Trophoblast cell (in vitro differentiated cells and primary cell): ENCODE results near the gene MTHFD1L.

Experiments used
- DNase-seq, 2 donors: peaks; one replicate each; pipeline ENCODE4 v3.0.0-alpha.2; 2016
- H2AFZ ChIP-seq: 2 replicates; pipeline ENCODE4 v1.6.1; 2013; ENCODE audit warnings: low read length, moderate library complexity, mild to moderate bottlenecking; ENCODE audit not compliant: insufficient read depth, poor library complexity
- H2AK5ac ChIP-seq: 2 replicates; pipeline ENCODE4 v1.6.1; 2013; ENCODE audit warnings: mild to moderate bottlenecking, low read length
- H2BK120ac ChIP-seq: 2 replicates; pipeline ENCODE4 v1.6.1; 2013; ENCODE audit warnings: low read length, mild to moderate bottlenecking, moderate library complexity; ENCODE audit not compliant: insufficient read depth, poor library complexity
- H2BK12ac ChIP-seq: 2 replicates; pipeline ENCODE4 v1.6.1; 2013; ENCODE audit warnings: mild to moderate bottlenecking, low read length, moderate library complexity
- H2BK5ac ChIP-seq: 2 replicates; pipeline ENCODE4 v1.6.1; 2013; ENCODE audit warnings: low read length, low read depth, moderate library complexity, mild to moderate bottlenecking; ENCODE audit not compliant: poor library complexity
- H3K14ac ChIP-seq: 2 replicates; pipeline ENCODE4 v1.6.1; 2013; ENCODE audit warnings: mild to moderate bottlenecking, low read length
- H3K18ac ChIP-seq: 2 replicates; pipeline ENCODE4 v1.6.1; 2013; ENCODE audit warnings: mild to moderate bottlenecking, low read length
- H3K23ac ChIP-seq: 2 replicates; pipeline ENCODE4 v1.6.1; 2013; ENCODE audit warnings: low read length
- H3K27ac ChIP-seq: 2 replicates; pipeline ENCODE4 v1.5.1; 2013; ENCODE audit warnings: low read depth, mild to moderate bottlenecking, inconsistent platforms, low read length, moderate library complexity
- H3K27me3 ChIP-seq: 2 replicates; pipeline ENCODE4 v1.6.1; 2013; ENCODE audit warnings: inconsistent platforms, mild to moderate bottlenecking, low read length, moderate library complexity; ENCODE audit not compliant: insufficient read depth
- H3K36me3 ChIP-seq, 2 experiments: 1 replicate in 1 of 2; 2 replicates in 1 of 2; pipeline ENCODE4 v1.6.1; 2013; ENCODE audit warnings: low read length in 2 of 2, mild to moderate bottlenecking in 2 of 2, moderate library complexity in 1 of 2; ENCODE audit not compliant: insufficient read depth in 2 of 2, control insufficient read depth in 1 of 2
- H3K4ac ChIP-seq: 2 replicates; pipeline ENCODE4 v1.6.1; 2013; ENCODE audit warnings: low read depth, mild to moderate bottlenecking, low read length, moderate library complexity
- H3K4me1 ChIP-seq, 2 experiments: 1 replicate in 1 of 2; 2 replicates in 1 of 2; pipeline ENCODE4 v1.6.1; 2013; ENCODE audit warnings: low read length in 2 of 2, mild to moderate bottlenecking in 2 of 2, moderate library complexity in 1 of 2; ENCODE audit not compliant: insufficient read depth in 2 of 2, control insufficient read depth in 1 of 2
- H3K4me2 ChIP-seq: 2 replicates; pipeline ENCODE4 v1.6.1; 2013; ENCODE audit warnings: inconsistent platforms, mild to moderate bottlenecking, low read length, moderate library complexity
- H3K4me3 ChIP-seq: 2 replicates; pipeline ENCODE4 v1.5.1; 2013; ENCODE audit warnings: mild to moderate bottlenecking, low read depth, low read length, inconsistent platforms
- H3K79me1 ChIP-seq: one replicate; pipeline ENCODE4 v1.6.1; 2013; ENCODE audit warnings: low read length
- H3K79me2 ChIP-seq: 2 replicates; pipeline ENCODE4 v1.6.1; 2013; ENCODE audit warnings: low read length, mild to moderate bottlenecking; ENCODE audit not compliant: control insufficient read depth, insufficient read depth, poor library complexity
- H3K9ac ChIP-seq: 2 replicates; pipeline ENCODE4 v1.6.1; 2013; ENCODE audit warnings: mild to moderate bottlenecking, low read length
- H3K9me3 ChIP-seq: 2 replicates; pipeline ENCODE4 v1.6.1; 2013; ENCODE audit warnings: low read depth, mild to moderate bottlenecking, control low read depth, inconsistent platforms, low read length; ENCODE audit not compliant: insufficient read depth
- H4K12ac ChIP-seq: 2 replicates; pipeline ENCODE4 v1.6.1; 2013; ENCODE audit warnings: low read depth, mild to moderate bottlenecking, low read length, moderate library complexity
- H4K8ac ChIP-seq: 2 replicates; pipeline ENCODE4 v1.6.1; 2013; ENCODE audit warnings: low read depth, mild to moderate bottlenecking, low read length, moderate library complexity
- H4K91ac ChIP-seq: one replicate; pipeline ENCODE4 v1.6.1; 2013; ENCODE audit warnings: low read depth, mild to moderate bottlenecking, low read length, moderate library complexity
- WGBS: extraction: QIAGEN DNeasy Blood & Tissue Kit; methylation state at CpG from one replicate; pipeline ENCODE4 v1.1.7; 2013; ENCODE audit warnings: missing lambda C conversion rate; ENCODE audit not compliant: insufficient read length, insufficient coverage; ENCODE audit errors: extremely low coverage; 5-methylcytosine and 5-hydroxymethylcytosine counted together

MTHFD1L gene

DNA sequence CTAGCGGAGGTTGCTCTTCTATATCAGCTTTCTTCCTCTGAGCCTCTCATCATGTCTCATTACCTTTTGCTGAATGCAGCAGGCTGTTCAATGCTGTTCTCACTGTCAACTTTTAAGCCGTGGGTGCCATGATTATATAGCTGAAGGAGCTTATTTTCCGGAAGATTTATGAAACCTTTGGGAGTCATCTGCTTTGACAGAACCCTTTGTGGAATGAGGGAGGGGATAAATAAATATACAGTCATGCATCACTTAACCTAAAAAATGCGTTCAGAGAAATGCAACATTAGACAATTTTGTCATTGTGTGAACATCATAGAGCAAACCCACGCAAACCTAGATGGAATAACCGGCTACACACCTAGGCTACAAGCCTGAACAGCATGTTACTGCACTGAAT is 272.0 kb downstream of the MTHFD1L start:
- Histone ChIP-seq H3K27me3 (no peaks in the 10 kb centered on the region), H2AK5ac (no peak overlapping the region), H2BK12ac (no peak overlapping the region), H3K23ac (no peak overlapping the region), H4K91ac (no peak overlapping the region), H3K27ac (no peak overlapping the region), H4K12ac (no peak overlapping the region), H3K4me3 (no peak overlapping the region), H3K4me1 (no peaks in the 10 kb centered on the region), H3K18ac (no peak overlapping the region), H3K14ac (no peak overlapping the region), H3K4ac (no peak overlapping the region), H3K4me2 (no peak overlapping the region), H3K79me2 (no peaks in the 10 kb centered on the region), H3K9ac (no peak overlapping the region), H2AFZ (no peak overlapping the region), H3K36me3 (no peaks in the 10 kb centered on the region), H2BK5ac (no peak overlapping the region), H2BK120ac (no peak overlapping the region), H3K9me3 (no peaks in the 10 kb centered on the region), H4K8ac (no peak overlapping the region), H3K79me1 (no peaks in the 10 kb centered on the region)
- no peak for DNase-seq
- no CpG with 5 or more reads among the region's 6 CpGs for WGBS

DNA sequence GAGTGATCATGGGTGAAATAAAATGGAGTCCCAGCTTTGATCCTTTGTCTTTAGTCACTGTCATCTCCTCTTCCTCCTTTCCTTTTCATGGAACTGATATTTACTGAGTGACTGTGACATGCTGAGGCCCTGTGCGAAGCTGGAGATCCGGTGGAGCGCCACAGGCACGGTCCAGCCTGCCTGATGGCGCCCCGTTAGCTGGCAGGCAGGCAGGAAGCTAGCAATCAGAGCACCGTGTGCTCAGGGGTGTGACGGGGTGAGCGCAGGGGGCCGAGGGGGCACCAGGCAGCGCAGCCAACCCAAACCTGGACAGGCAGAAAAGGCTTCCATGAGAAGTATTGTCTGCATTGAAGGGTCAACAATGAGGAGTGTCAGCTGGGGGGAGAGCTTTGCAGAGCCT is 274.0 kb downstream of the MTHFD1L start:
- WGBS = no CpG with 5 or more reads among the region's 11 CpGs
- Histone ChIP-seq H3K27me3 (no peaks in the 10 kb centered on the region), H3K14ac (no peak overlapping the region), H4K12ac (no peak overlapping the region), H2AFZ (no peak overlapping the region), H3K36me3 (no peaks in the 10 kb centered on the region), H2AK5ac (no peak overlapping the region), H2BK12ac (no peak overlapping the region), H3K79me1 (no peaks in the 10 kb centered on the region), H3K9ac (no peak overlapping the region), H3K9me3 (no peaks in the 10 kb centered on the region), H3K27ac (no peak overlapping the region), H4K91ac (no peak overlapping the region), H4K8ac (no peak overlapping the region), H2BK5ac (no peak overlapping the region), H3K4ac (no peak overlapping the region), H3K4me2 (no peak overlapping the region), H2BK120ac (no peak overlapping the region), H3K4me3 (no peak overlapping the region), H3K79me2 (no peaks in the 10 kb centered on the region), H3K18ac (no peak overlapping the region), H3K23ac (no peak overlapping the region), H3K4me1 (no peaks in the 10 kb centered on the region)
- DNase-seq = no peak

DNA sequence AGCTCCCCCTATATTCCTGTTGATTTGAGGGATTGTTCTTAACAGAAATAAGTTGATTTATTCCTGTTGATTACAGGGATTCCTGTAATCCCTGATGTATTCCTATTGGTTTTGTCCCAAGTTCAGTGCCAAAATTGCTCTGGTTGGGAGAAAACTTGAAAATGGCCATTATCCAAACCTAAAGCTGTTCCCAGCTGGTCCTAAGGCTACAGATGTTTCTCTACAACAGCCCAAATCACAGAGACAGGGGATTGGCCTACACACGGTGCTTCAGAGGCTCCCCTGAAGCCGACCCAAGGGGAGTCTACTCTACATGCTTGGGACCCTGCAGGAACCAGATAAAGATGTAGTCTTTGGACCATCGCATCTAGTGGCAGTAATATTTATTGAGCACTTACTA is 275.3 kb downstream of the MTHFD1L start:
- H2BK5ac ChIP-seq = no peak overlapping the region
- no peak overlapping the region for H2AFZ ChIP-seq
- H2AK5ac ChIP-seq = no peak overlapping the region
- no peak overlapping the region for H2BK12ac ChIP-seq
- no peak overlapping the region for H3K4me2 ChIP-seq
- H4K8ac ChIP-seq = no peak overlapping the region
- H3K9me3 ChIP-seq = no peaks in the 10 kb centered on the region
- H3K79me1 ChIP-seq = no peaks in the 10 kb centered on the region
- no CpG with 5 or more reads among the region's 3 CpGs for WGBS
- H3K4ac ChIP-seq = no peak overlapping the region
- H3K27ac ChIP-seq = no peak overlapping the region
- no peak for DNase-seq
- H4K12ac ChIP-seq = no peak overlapping the region
- H3K79me2 ChIP-seq = no peaks in the 10 kb centered on the region
- H3K36me3 ChIP-seq = no peaks in the 10 kb centered on the region
- H3K27me3 ChIP-seq = no peaks in the 10 kb centered on the region
- no peak overlapping the region for H3K4me3 ChIP-seq
- H3K14ac ChIP-seq = no peak overlapping the region
- H4K91ac ChIP-seq = no peak overlapping the region
- H3K23ac ChIP-seq = no peak overlapping the region
- H2BK120ac ChIP-seq = no peak overlapping the region
- no peak overlapping the region for H3K9ac ChIP-seq
- no peaks in the 10 kb centered on the region for H3K4me1 ChIP-seq
- no peak overlapping the region for H3K18ac ChIP-seq

DNA sequence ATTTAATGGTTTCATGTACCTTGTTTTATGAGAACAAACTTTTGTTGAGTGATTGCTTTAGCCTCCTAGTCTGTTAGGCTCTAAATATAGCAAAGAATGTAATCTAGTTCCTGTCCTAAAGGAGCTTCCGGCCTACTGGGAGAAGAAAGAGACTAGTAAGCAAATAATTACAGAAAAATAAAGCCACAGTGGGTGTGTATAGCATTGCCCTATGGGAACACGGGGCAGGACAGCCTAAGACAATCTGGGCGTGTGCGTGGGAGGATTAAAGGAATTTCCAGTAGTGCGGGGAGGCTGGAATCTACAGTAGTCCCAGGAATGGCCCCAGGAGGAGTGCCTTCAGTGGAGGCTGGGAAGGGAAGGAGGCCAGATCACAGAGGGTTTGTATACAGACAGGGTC is 276.2 kb downstream of the MTHFD1L start:
- Histone ChIP-seq H3K18ac (no peak overlapping the region), H3K27me3 (no peaks in the 10 kb centered on the region), H2AFZ (no peak overlapping the region), H4K91ac (no peak overlapping the region), H2AK5ac (no peak overlapping the region), H4K12ac (no peak overlapping the region), H3K27ac (no peak overlapping the region), H3K36me3 (no peaks in the 10 kb centered on the region), H2BK120ac (no peak overlapping the region), H3K9ac (no peak overlapping the region), H3K79me2 (no peaks in the 10 kb centered on the region), H4K8ac (no peak overlapping the region), H3K4me1 (no peaks in the 10 kb centered on the region), H3K9me3 (no peaks in the 10 kb centered on the region), H2BK5ac (no peak overlapping the region), H3K4ac (no peak overlapping the region), H3K79me1 (no peaks in the 10 kb centered on the region), H3K4me3 (no peak overlapping the region), H2BK12ac (no peak overlapping the region), H3K23ac (no peak overlapping the region), H3K4me2 (no peak overlapping the region), H3K14ac (no peak overlapping the region)
- no CpG with 5 or more reads among the region's 5 CpGs for WGBS
- no peak for DNase-seq
